Smooth muscle cell of the brain vasculature (primary cell): Measurements from ENCODE around the gene MLXIPL.
A peak's percentile ranks its signal among the peaks of the same experiment; 100 is the strongest.
"Not testable (repeated sequence)": the region's sequence is repeated elsewhere in the genome, so short reads cannot be mapped to it uniquely, and the experiment has no call there.

ENCODE experiments used
- DNase-seq: peaks from one replicate; pipeline ENCODE4 v3.0.0-alpha.2; 2012; ENCODE audit warnings: low read depth, low spot score

The MLXIPL gene

GRCh38 chr7:73623798-73624668 is at the start of gene MLXIPL:
MLXIPL (minus strand) TSS chr7:73624522; CDS start chr7:73624492, 30 bp downstream.
- no peak for DNase-seq

GRCh38 chr7:73671857-73672445 is 47.6 kb upstream of the MLXIPL start:
- DNase-seq, result no peak

- DNase-seq, result no peak
These were observed 47.0 kb upstream of the MLXIPL start for GRCh38 chr7:73671322-73671661.

GRCh38 chr7:73669858-73670385 is 45.6 kb upstream of the MLXIPL start:
- no peak for DNase-seq

GRCh38 chr7:73669288-73669701 is 45.0 kb upstream of the MLXIPL start:
- no peak for DNase-seq

GRCh38 chr7:73668886-73669230 is 44.5 kb upstream of the MLXIPL start:
- DNase-seq, result no peak

- no peak for DNase-seq
These were observed 44.0 kb upstream of the MLXIPL start for GRCh38 chr7:73668103-73668885.

- peak; percentile 81 for DNase-seq
These were observed 43.2 kb upstream of the MLXIPL start, which contains the start of gene VPS37D for GRCh38 chr7:73667344-73668102. VPS37D (plus strand) TSS chr7:73667831; CDS start chr7:73667959, 128 bp downstream.

- DNase-seq, result no peak
These were observed 38.7 kb upstream of the MLXIPL start for GRCh38 chr7:73663033-73663432.

GRCh38 chr7:73660594-73660993 is 36.3 kb upstream of the MLXIPL start:
- DNase-seq, result not testable (repeated sequence)

- no peak for DNase-seq
These were observed 35.7 kb upstream of the MLXIPL start for GRCh38 chr7:73659983-73660382.

- not testable (repeated sequence) for DNase-seq
These were observed 31.0 kb upstream of the MLXIPL start for GRCh38 chr7:73655309-73655708.

- no peak for DNase-seq
These were observed 28.2 kb upstream of the MLXIPL start for GRCh38 chr7:73652541-73652949.

GRCh38 chr7:73650524-73650923 is 26.2 kb upstream of the MLXIPL start:
- DNase-seq, result no peak

- no peak for DNase-seq
These were observed 25.3 kb upstream of the MLXIPL start for GRCh38 chr7:73649576-73649975.

- no peak for DNase-seq
These were observed 24.4 kb upstream of the MLXIPL start for GRCh38 chr7:73648593-73649332.

- DNase-seq, result no peak
These were observed 23.6 kb upstream of the MLXIPL start for GRCh38 chr7:73647725-73648592.

GRCh38 chr7:73646785-73647724 is 22.7 kb upstream of the MLXIPL start:
- DNase-seq, result no peak
